HepG2 (cell line): ENCODE data around the gene CDYL2.

ENCODE experiments used
- BCL6 ChIP-seq: IDR thresholded peaks from 2 replicates; pipeline ENCODE4 v1.6.1; 2016; ENCODE audit warnings: missing genetic modification reagents, missing compliant biosample characterization
- CCAR2 ChIP-seq: fragments of 200-400 bp; formaldehyde crosslinking; optimal IDR thresholded peaks from 2 replicates; pipeline ENCODE3; 2018; ENCODE audit warnings: low read depth, mild to moderate bottlenecking, low read length, moderate library complexity
- RFX5 ChIP-seq: IDR thresholded peaks from 2 replicates; pipeline ENCODE4 v1.6.1; 2011; ENCODE audit warnings: low read depth, low read length, improper control_type of control experiment
- TF ChIP-seq, protein P1 (sequence below): sonication (generic); formaldehyde crosslinking; IDR thresholded peaks from 2 replicates; pipeline ENCODE4 v1.5.0; 2020; ENCODE audit warnings: mild to moderate bottlenecking, missing genetic modification reagents, moderate library complexity

DNA sequence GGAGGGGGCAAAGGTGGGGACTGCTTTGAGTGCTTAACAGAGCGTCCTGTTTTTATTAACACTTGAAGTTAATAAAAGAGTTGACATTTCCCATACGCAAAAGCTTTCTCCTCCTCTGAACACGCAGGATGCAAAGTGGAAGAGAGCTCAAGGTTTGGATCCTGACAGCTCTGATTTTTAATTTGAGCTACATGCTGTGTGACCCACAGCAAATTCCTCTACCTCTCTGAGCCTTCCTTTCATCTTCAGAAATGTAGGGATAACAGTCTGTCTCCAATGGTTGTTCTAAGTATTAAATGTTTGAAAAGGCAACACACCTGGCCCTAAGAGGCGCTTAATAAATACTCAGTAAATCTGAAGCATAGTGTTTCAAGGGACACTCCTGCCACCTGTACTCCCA lies 93.0 kb downstream of the CDYL2 start:
- TF ChIP-seq RFX5 = no peak
- TF ChIP-seq BCL6 (CRISPR knock-in tag) = no peak
- TF ChIP-seq, protein P1, sequence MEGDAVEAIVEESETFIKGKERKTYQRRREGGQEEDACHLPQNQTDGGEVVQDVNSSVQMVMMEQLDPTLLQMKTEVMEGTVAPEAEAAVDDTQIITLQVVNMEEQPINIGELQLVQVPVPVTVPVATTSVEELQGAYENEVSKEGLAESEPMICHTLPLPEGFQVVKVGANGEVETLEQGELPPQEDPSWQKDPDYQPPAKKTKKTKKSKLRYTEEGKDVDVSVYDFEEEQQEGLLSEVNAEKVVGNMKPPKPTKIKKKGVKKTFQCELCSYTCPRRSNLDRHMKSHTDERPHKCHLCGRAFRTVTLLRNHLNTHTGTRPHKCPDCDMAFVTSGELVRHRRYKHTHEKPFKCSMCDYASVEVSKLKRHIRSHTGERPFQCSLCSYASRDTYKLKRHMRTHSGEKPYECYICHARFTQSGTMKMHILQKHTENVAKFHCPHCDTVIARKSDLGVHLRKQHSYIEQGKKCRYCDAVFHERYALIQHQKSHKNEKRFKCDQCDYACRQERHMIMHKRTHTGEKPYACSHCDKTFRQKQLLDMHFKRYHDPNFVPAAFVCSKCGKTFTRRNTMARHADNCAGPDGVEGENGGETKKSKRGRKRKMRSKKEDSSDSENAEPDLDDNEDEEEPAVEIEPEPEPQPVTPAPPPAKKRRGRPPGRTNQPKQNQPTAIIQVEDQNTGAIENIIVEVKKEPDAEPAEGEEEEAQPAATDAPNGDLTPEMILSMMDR (CRISPR knock-in tag) = no peak
- no peak for TF ChIP-seq CCAR2
